MM.1S (cell line): ENCODE measurements around the gene OR7D4.
"Not testable (repeated sequence)": the region's sequence is repeated elsewhere in the genome, so short reads cannot be mapped to it uniquely, and the experiment has no call there.

ENCODE experiments used
- DNase-seq: peaks from one replicate; pipeline ENCODE4 v3.0.0-alpha.2; 2015
- H2AFZ ChIP-seq: fragments of 300-600 bp; sonication (generic); 2 replicates; pipeline ENCODE4 v1.6.0; 2016; ENCODE audit warnings: antibody characterized with exemption, low read length
- H3F3A ChIP-seq: fragments of 300-600 bp; sonication (generic); 2 replicates; pipeline ENCODE4 v1.6.1; 2016; ENCODE audit warnings: mild to moderate bottlenecking, antibody characterized with exemption, low read length, moderate library complexity, mixed read lengths; ENCODE audit not compliant: insufficient read depth
- H3K27ac ChIP-seq: fragments of 300-600 bp; sonication (generic); 2 replicates; pipeline ENCODE4 v1.5.1; 2016; ENCODE audit warnings: mild to moderate bottlenecking, low read length
- H3K27me3 ChIP-seq: fragments of 300-600 bp; sonication (generic); replicated peaks from 2 replicates; pipeline ENCODE4 v1.6.0; 2016; ENCODE audit warnings: low read length; ENCODE audit not compliant: insufficient read depth
- H3K36me3 ChIP-seq: fragments of 300-600 bp; sonication (generic); replicated peaks from 2 replicates; pipeline ENCODE4 v1.6.1; 2016; ENCODE audit warnings: mild to moderate bottlenecking, low read length, mixed read lengths; ENCODE audit not compliant: insufficient read depth
- H3K4me1 ChIP-seq: fragments of 300-600 bp; sonication (generic); 2 replicates; pipeline ENCODE4 v1.6.1; 2016; ENCODE audit warnings: low read length, mixed read lengths
- H3K4me2 ChIP-seq: fragments of 300-600 bp; sonication (generic); 2 replicates; pipeline ENCODE4 v1.6.0; 2016; ENCODE audit warnings: low read depth, low read length
- H3K4me3 ChIP-seq: fragments of 300-600 bp; sonication (generic); 2 replicates; pipeline ENCODE4 v1.5.1; 2016; ENCODE audit warnings: low read length, mixed read lengths
- H3K79me2 ChIP-seq: fragments of 300-600 bp; sonication (generic); 2 replicates; pipeline ENCODE4 v1.6.1; 2016; ENCODE audit warnings: mixed run types, low read length, mixed read lengths
- H3K9ac ChIP-seq: fragments of 300-600 bp; sonication (generic); 2 replicates; pipeline ENCODE4 v1.6.1; 2016; ENCODE audit warnings: low read length, mixed read lengths
- H3K9me2 ChIP-seq: fragments of 300-600 bp; sonication (generic); replicated peaks from 2 replicates; pipeline ENCODE4 v1.6.1; 2016; ENCODE audit warnings: mild to moderate bottlenecking, low read length, mixed read lengths; ENCODE audit not compliant: insufficient read depth
- H3K9me3 ChIP-seq: fragments of 300-600 bp; sonication (generic); replicated peaks from 2 replicates; pipeline ENCODE4 v1.6.1; 2016; ENCODE audit warnings: mild to moderate bottlenecking, low read length, mixed read lengths; ENCODE audit not compliant: insufficient read depth
- H4K20me1 ChIP-seq: fragments of 300-600 bp; sonication (generic); 2 replicates; pipeline ENCODE4 v1.6.1; 2016; ENCODE audit warnings: mild to moderate bottlenecking, low read length, moderate library complexity, mixed read lengths; ENCODE audit not compliant: insufficient read depth
- EZH2 ChIP-seq: fragments of 300-600 bp; sonication (generic); optimal IDR thresholded peaks from 2 replicates; pipeline ENCODE3; 2017; ENCODE audit warnings: low read depth, mild to moderate bottlenecking, antibody characterized with exemption, low read length, mixed read lengths
- EZH2phosphoT487 ChIP-seq: fragments of 300-600 bp; sonication (generic); IDR thresholded peaks from 2 replicates; pipeline ENCODE4 v1.6.1; 2018; ENCODE audit warnings: antibody characterized with exemption, low read length
- TF ChIP-seq, protein P1 (sequence below): fragments of 300-600 bp; sonication (generic); IDR thresholded peaks from 2 replicates; pipeline ENCODE4 v1.5.1; 2016; ENCODE audit warnings: antibody characterized with exemption, low read length, mixed read lengths

The OR7D4 gene

DNA sequence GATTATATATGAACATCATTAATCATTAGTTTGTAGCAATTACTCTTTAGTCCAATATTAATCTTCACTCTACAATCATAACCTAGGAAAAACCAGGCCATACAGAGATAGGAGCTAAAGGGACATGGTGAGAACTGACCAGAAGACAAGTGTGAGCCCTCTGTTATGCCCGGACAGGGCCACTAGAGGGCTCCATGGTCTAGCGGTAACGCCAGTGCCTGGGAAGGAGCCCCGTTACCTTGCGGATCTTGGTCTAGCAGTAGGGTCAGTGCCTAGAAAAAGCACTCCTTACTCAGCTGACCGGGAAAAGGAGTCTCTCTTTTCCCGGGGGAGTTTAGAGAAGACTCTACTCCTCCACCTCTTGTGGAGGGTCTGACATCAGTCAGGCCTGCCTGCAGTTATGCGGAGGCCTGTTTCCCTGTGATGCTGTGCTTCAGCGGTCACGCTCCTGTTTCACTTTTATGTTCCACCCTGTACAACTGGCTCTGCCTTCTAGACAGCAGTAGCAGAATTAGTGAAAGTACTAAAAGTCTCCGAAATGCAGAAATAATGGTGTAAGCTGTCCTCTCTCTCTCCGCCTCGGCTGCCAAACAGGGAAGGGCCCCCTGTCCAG lies 13.8 kb downstream of the OR7D4 start:
- Histone ChIP-seq H3K27ac (no peak overlapping the region), H3K27me3 (peaks cover 41% of the 10 kb centered on the region), H3K9me2 (no peaks in the 10 kb centered on the region), H3F3A (no peaks in the 10 kb centered on the region), H3K79me2 (no peaks in the 10 kb centered on the region), H3K9me3 (no peaks in the 10 kb centered on the region), H3K4me2 (no peak overlapping the region), H3K36me3 (no peaks in the 10 kb centered on the region), H3K4me1 (no peaks in the 10 kb centered on the region), H3K4me3 (peak overlapping the region; percentile 33; the same call in 1 of the 2 replicates), H4K20me1 (no peaks in the 10 kb centered on the region), H2AFZ (0 out of 2 replicates have a peak overlapping the region, but pooled peaks have one; percentile 51), H3K9ac (no peak overlapping the region)
- TF ChIP-seq EZH2 (no peak), EZH2phosphoT487 (no peak)
- TF ChIP-seq, protein P1, sequence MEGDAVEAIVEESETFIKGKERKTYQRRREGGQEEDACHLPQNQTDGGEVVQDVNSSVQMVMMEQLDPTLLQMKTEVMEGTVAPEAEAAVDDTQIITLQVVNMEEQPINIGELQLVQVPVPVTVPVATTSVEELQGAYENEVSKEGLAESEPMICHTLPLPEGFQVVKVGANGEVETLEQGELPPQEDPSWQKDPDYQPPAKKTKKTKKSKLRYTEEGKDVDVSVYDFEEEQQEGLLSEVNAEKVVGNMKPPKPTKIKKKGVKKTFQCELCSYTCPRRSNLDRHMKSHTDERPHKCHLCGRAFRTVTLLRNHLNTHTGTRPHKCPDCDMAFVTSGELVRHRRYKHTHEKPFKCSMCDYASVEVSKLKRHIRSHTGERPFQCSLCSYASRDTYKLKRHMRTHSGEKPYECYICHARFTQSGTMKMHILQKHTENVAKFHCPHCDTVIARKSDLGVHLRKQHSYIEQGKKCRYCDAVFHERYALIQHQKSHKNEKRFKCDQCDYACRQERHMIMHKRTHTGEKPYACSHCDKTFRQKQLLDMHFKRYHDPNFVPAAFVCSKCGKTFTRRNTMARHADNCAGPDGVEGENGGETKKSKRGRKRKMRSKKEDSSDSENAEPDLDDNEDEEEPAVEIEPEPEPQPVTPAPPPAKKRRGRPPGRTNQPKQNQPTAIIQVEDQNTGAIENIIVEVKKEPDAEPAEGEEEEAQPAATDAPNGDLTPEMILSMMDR, result peak; percentile 72
- DNase-seq, result peak; percentile 59

DNA sequence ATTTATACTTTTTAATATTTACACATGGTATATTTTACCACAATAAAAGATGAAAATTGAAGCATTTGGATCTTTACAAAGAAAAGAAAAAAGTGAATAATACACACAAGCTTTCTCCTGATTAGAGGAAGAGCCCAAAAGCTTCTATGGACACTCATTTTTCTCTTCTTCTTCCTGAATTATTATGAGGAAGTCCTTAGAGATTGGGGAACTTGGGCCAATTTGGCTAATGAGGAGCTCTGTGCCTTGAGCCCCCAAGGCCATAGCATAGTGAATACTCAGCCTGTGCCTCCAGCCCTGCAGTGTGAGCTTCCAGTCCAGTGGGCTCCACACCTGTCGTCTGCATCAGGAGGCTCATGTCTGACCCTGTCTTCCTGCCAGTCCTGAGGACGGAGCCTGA lies 21.3 kb downstream of the OR7D4 start:
- not testable (repeated sequence) for DNase-seq, H3K9ac ChIP-seq, H3K4me3 ChIP-seq, H3K4me1 ChIP-seq, H3F3A ChIP-seq, H3K9me2 ChIP-seq, H3K27ac ChIP-seq, H4K20me1 ChIP-seq, H3K79me2 ChIP-seq, H2AFZ ChIP-seq, H3K9me3 ChIP-seq, H3K4me2 ChIP-seq, H3K36me3 ChIP-seq
- H3K27me3 ChIP-seq, result peaks cover 21% of the 10 kb centered on the region

DNA sequence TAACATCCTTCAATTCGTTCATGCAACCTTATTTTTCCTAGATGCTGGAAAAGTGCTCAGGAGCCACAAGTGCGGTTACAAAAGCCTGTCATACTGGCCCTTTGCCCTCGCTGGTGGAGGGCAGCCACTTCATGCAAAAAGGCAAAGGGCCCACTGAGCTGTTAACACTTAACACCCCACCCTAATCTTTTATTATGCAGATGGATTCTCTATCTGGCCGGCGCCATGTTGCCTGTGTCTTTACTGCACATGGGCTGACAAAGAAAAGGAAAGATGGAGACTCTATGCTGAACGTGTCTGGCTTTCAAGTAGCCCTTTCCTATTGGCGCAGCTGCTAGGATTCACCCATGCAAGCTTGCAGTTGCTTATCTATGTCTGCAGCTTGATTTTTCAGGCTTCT lies 29.9 kb downstream of the OR7D4 start:
- H4K20me1 ChIP-seq, result no peaks in the 10 kb centered on the region
- no peak for TF ChIP-seq EZH2phosphoT487
- TF ChIP-seq, protein P1, result no peak
- TF ChIP-seq EZH2, result no peak
- 0 out of 2 replicates have a peak, but pooled peaks cover 3% of the 10 kb centered on the region for H3K27me3 ChIP-seq
- DNase-seq, result no peak
- H3K9me2 ChIP-seq, result no peaks in the 10 kb centered on the region
- H3K27ac ChIP-seq, result no peak overlapping the region
- H3K4me3 ChIP-seq, result no peak overlapping the region
- H2AFZ ChIP-seq, result no peak overlapping the region
- H3K4me1 ChIP-seq, result no peaks in the 10 kb centered on the region
- H3F3A ChIP-seq, result no peaks in the 10 kb centered on the region
- no peaks in the 10 kb centered on the region for H3K36me3 ChIP-seq
- no peak overlapping the region for H3K9ac ChIP-seq
- no peak overlapping the region for H3K4me2 ChIP-seq
- no peaks in the 10 kb centered on the region for H3K9me3 ChIP-seq
- no peaks in the 10 kb centered on the region for H3K79me2 ChIP-seq

DNA sequence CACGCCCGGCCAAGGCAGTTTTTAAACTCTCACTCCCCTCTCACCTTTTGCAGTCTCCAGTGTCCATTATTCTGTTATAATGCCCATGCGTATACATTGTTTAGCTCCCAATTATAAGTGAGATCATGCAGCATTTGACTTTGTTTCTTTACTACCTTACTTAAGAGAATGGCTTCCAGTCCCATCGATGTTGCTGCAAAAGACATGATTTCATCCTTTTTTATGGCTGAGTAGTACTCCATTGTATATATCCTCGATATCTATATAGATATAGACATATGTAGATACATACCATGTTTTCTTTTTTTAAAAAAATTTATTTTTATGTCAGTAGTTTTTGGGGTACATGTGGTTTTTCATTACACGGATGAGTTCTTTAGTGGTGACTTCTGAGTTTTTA lies 32.2 kb downstream of the OR7D4 start:
- no peaks in the 10 kb centered on the region for H3K36me3 ChIP-seq
- no peak for DNase-seq
- H3K27me3 ChIP-seq, result no peaks in the 10 kb centered on the region
- no peaks in the 10 kb centered on the region for H4K20me1 ChIP-seq
- H3K9ac ChIP-seq, result no peak overlapping the region
- no peak overlapping the region for H3K4me3 ChIP-seq
- TF ChIP-seq, protein P1, result no peak
- TF ChIP-seq EZH2 (no peak), EZH2phosphoT487 (no peak)
- no peaks in the 10 kb centered on the region for H3F3A ChIP-seq
- no peaks in the 10 kb centered on the region for H3K9me3 ChIP-seq
- no peaks in the 10 kb centered on the region for H3K79me2 ChIP-seq
- no peaks in the 10 kb centered on the region for H3K4me1 ChIP-seq
- no peak overlapping the region for H2AFZ ChIP-seq
- H3K9me2 ChIP-seq, result no peaks in the 10 kb centered on the region
- no peak overlapping the region for H3K27ac ChIP-seq
- H3K4me2 ChIP-seq, result no peak overlapping the region
